A204.1 (cell line): Measurements from ENCODE around the gene SHTN1.

ENCODE experiments used
- FAIRE-seq: peaks from 2 replicates; lab custom pipeline; 2012; peaks lifted over from hg19 to GRCh38; lab: Jason Lieb, UNC

Gene SHTN1

DNA sequence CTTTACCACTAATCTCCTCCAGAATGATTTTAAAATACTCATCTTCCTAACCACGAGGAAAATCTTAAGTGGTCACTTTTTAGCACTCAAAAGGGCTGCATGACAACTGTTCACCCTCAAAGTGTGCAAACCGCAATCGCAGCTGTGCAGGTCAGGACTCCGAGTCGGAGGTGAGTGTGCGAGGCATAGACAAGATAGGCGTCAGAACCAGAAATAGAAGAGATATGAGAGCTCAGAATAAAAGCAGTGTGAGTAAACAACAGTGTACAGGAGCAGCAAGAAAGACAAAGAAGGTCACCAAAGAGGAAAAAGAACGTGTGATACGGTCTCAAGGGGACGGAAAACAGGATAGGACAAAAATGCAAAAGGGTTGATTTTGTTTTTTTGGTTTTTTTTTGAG is 173.2 kb downstream of the SHTN1 start:
- FAIRE-seq = no peak
